BLaER1 treated with 17β-estradiol and CSF1 and Interleukin-3, amounts not matched to agents 10 nM and 100 nM (cell line): ENCODE data around the gene LGALS3.
A peak's percentile ranks its signal among the peaks of the same experiment; 100 is the strongest.

Source experiments
- H3K27ac ChIP-seq, 11 experiments: shearing (Covaris generic); formaldehyde crosslinking; 2 replicates each; pipeline ENCODE4 v1.8.1; 2022
- H3K27me3 ChIP-seq, 11 experiments: shearing (Covaris generic); formaldehyde crosslinking; 2 replicates each; pipeline ENCODE4 v1.8.1; 2022
- H3K36me3 ChIP-seq, 11 experiments: shearing (Covaris generic); formaldehyde crosslinking; 2 replicates each; pipeline ENCODE4 v1.8.1; 2022
- H3K4me1 ChIP-seq, 10 experiments: shearing (Covaris generic); formaldehyde crosslinking; 2 replicates each; pipeline ENCODE4 v1.8.1; 2022
- H3K4me2 ChIP-seq, 11 experiments: shearing (Covaris generic); formaldehyde crosslinking; 2 replicates each; pipeline ENCODE4 v1.8.1; 2022
- H3K4me3 ChIP-seq, 10 experiments: shearing (Covaris generic); formaldehyde crosslinking; 2 replicates each; pipeline ENCODE4 v1.8.1; 2022
- H3K9ac ChIP-seq, 11 experiments: shearing (Covaris generic); formaldehyde crosslinking; 2 replicates each; pipeline ENCODE4 v1.8.1; 2022
- H3K9me3 ChIP-seq, 11 experiments: shearing (Covaris generic); formaldehyde crosslinking; replicated peaks in 1 of 11; 2 replicates each; pipeline ENCODE4 v1.8.1; 2022
- H4K20me1 ChIP-seq, 11 experiments: shearing (Covaris generic); formaldehyde crosslinking; 2 replicates each; pipeline ENCODE4 v1.8.1; 2022
- Cebpa-rat ChIP-seq, 11 experiments: shearing (Covaris generic); IDR thresholded peaks; 2 replicates each; pipeline ENCODE4 v1.8.1; 2022

LGALS3 gene

GRCh38 chr14:55124774-55125386 lies 4.2 kb upstream of the LGALS3 start:
- TF ChIP-seq Cebpa-rat (IDR thresholded peaks at IDR 0.05), result no peak
- Histone ChIP-seq H3K9me3 (no peaks in the 10 kb centered on the region), H3K4me1 (peaks cover 11 to 91% (median 21%) of the 10 kb centered on the region in 10 experiments), H3K27me3 (peaks cover 17 to 42% (median 39%) of the 10 kb centered on the region in 11 experiments), H3K36me3 (no peaks in the 10 kb centered on the region), H3K4me2 (peak overlapping the region in 6 of 11 experiments; percentile 11 to 94 (median 77); a peak in 11 of 22 replicates), H3K4me3 (no peak overlapping the region), H3K27ac (peak overlapping the region in 4 of 11 experiments; percentile 46 to 78 (median 63); a peak in 8 of 22 replicates), H4K20me1 (peaks cover 0 to 13% (median 6%) of the 10 kb centered on the region in 11 experiments; a peak in 10 of 22 replicates), H3K9ac (peak overlapping the region in 1 of 11 experiments; percentile 44; a peak in 3 of 22 replicates)

- H3K4me3 ChIP-seq, result no peak overlapping the region
- peaks cover 22 to 47% (median 44%) of the 10 kb centered on the region in 11 experiments for H3K27me3 ChIP-seq
- peaks cover 0 to 5% (median 0%) of the 10 kb centered on the region in 11 experiments; a peak in 4 of 22 replicates for H3K36me3 ChIP-seq
- no peak for TF ChIP-seq Cebpa-rat (IDR thresholded peaks at IDR 0.05)
- peak overlapping the region in 6 of 11 experiments; percentile 37 to 94 (median 77); a peak in 12 of 22 replicates for H3K4me2 ChIP-seq
- H3K27ac ChIP-seq, result peak overlapping the region in 4 of 11 experiments; percentile 46 to 78 (median 63); a peak in 8 of 22 replicates
- H4K20me1 ChIP-seq, result peaks cover 0 to 17% (median 7%) of the 10 kb centered on the region in 11 experiments; a peak in 13 of 22 replicates
- peaks cover 15 to 88% (median 24%) of the 10 kb centered on the region in 10 experiments for H3K4me1 ChIP-seq
- no peaks in the 10 kb centered on the region for H3K9me3 ChIP-seq
- H3K9ac ChIP-seq, result peak overlapping the region in 1 of 11 experiments; percentile 44; a peak in 3 of 22 replicates
Measured at GRCh38 chr14:55125403-55125802, 3.6 kb upstream of the LGALS3 start.

- TF ChIP-seq Cebpa-rat (IDR thresholded peaks at IDR 0.05), result no peak
- H3K36me3 ChIP-seq, result peaks cover 0 to 11% (median 0%) of the 10 kb centered on the region in 11 experiments; a peak in 4 of 22 replicates
- H3K9me3 ChIP-seq, result no peaks in the 10 kb centered on the region
- peaks cover 0 to 17% (median 13%) of the 10 kb centered on the region in 11 experiments; a peak in 13 of 22 replicates for H4K20me1 ChIP-seq
- peaks cover 15 to 88% (median 24%) of the 10 kb centered on the region in 10 experiments for H3K4me1 ChIP-seq
- H3K9ac ChIP-seq, result no peak overlapping the region
- H3K27ac ChIP-seq, result peak overlapping the region in 4 of 11 experiments; percentile 0 to 78 (median 63); a peak in 7 of 22 replicates
- H3K27me3 ChIP-seq, result peaks cover 27 to 53% (median 50%) of the 10 kb centered on the region in 11 experiments
- H3K4me2 ChIP-seq, result peak overlapping the region in 6 of 11 experiments; percentile 37 to 94 (median 77); a peak in 11 of 22 replicates
- H3K4me3 ChIP-seq, result no peak overlapping the region
Measured at GRCh38 chr14:55126034-55126433, 3.0 kb upstream of the LGALS3 start.

GRCh38 chr14:55126932-55127459 lies 2.1 kb upstream of the LGALS3 start:
- no peak overlapping the region for H3K27ac ChIP-seq
- peaks cover 0 to 24% (median 14%) of the 10 kb centered on the region in 11 experiments; a peak in 13 of 22 replicates for H4K20me1 ChIP-seq
- H3K4me3 ChIP-seq, result no peak overlapping the region
- H3K27me3 ChIP-seq, result peaks cover 27 to 63% (median 60%) of the 10 kb centered on the region in 11 experiments
- peak overlapping the region in 3 of 11 experiments; percentile 12 to 94 (median 85); a peak in 5 of 22 replicates for H3K4me2 ChIP-seq
- H3K36me3 ChIP-seq, result peaks cover 0 to 21% (median 0%) of the 10 kb centered on the region in 11 experiments; a peak in 4 of 22 replicates
- TF ChIP-seq Cebpa-rat (IDR thresholded peaks at IDR 0.05), result no peak
- no peaks in the 10 kb centered on the region for H3K9me3 ChIP-seq
- peaks cover 15 to 88% (median 24%) of the 10 kb centered on the region in 10 experiments for H3K4me1 ChIP-seq
- H3K9ac ChIP-seq, result no peak overlapping the region

GRCh38 chr14:55127460-55127951 lies 1.5 kb upstream of the LGALS3 start:
- TF ChIP-seq Cebpa-rat (IDR thresholded peaks at IDR 0.05), result no peak
- Histone ChIP-seq H3K9me3 (no peaks in the 10 kb centered on the region), H3K27me3 (peaks cover 27 to 67% (median 62%) of the 10 kb centered on the region in 11 experiments), H3K4me2 (peak overlapping the region in 3 of 11 experiments; percentile 12 to 94 (median 85); a peak in 5 of 22 replicates), H3K9ac (no peak overlapping the region), H3K4me1 (peaks cover 15 to 88% (median 24%) of the 10 kb centered on the region in 10 experiments), H3K27ac (no peak overlapping the region), H3K36me3 (peaks cover 0 to 26% (median 0%) of the 10 kb centered on the region in 11 experiments; a peak in 4 of 22 replicates), H3K4me3 (no peak overlapping the region), H4K20me1 (peaks cover 0 to 29% (median 14%) of the 10 kb centered on the region in 11 experiments; a peak in 13 of 22 replicates)

- H3K27ac ChIP-seq, result peak overlapping the region in 4 of 11 experiments; percentile 58 to 96 (median 88); a peak in 8 of 22 replicates
- peak overlapping the region; percentile 51 to 96 (median 60) for H3K4me3 ChIP-seq
- H3K9ac ChIP-seq, result peak overlapping the region in 10 of 11 experiments; percentile 7 to 97 (median 56); a peak in 15 of 22 replicates
- no peaks in the 10 kb centered on the region for H3K9me3 ChIP-seq
- no peak for TF ChIP-seq Cebpa-rat (IDR thresholded peaks at IDR 0.05)
- H3K4me2 ChIP-seq, result peak overlapping the region; percentile 71 to 97 (median 91)
- peaks cover 27 to 69% (median 62%) of the 10 kb centered on the region in 11 experiments for H3K27me3 ChIP-seq
- peaks cover 0 to 39% (median 14%) of the 10 kb centered on the region in 11 experiments; a peak in 13 of 22 replicates for H4K20me1 ChIP-seq
- H3K36me3 ChIP-seq, result peaks cover 0 to 36% (median 0%) of the 10 kb centered on the region in 11 experiments; a peak in 5 of 22 replicates
- H3K4me1 ChIP-seq, result peaks cover 15 to 88% (median 24%) of the 10 kb centered on the region in 10 experiments
Measured at GRCh38 chr14:55128386-55129085, 516 bp upstream of the LGALS3 start.

- H3K4me3 ChIP-seq, result peak overlapping the region; percentile 51 to 96 (median 60)
- H3K9ac ChIP-seq, result peak overlapping the region; percentile 7 to 97 (median 52); a peak in 19 of 22 replicates
- TF ChIP-seq Cebpa-rat (IDR thresholded peaks at IDR 0.05), result no peak
- H3K27me3 ChIP-seq, result peaks cover 27 to 69% (median 62%) of the 10 kb centered on the region in 11 experiments
- H4K20me1 ChIP-seq, result peaks cover 0 to 50% (median 14%) of the 10 kb centered on the region in 11 experiments; a peak in 13 of 22 replicates
- peak overlapping the region; percentile 71 to 97 (median 91) for H3K4me2 ChIP-seq
- peaks cover 15 to 88% (median 24%) of the 10 kb centered on the region in 10 experiments for H3K4me1 ChIP-seq
- H3K36me3 ChIP-seq, result peaks cover 0 to 47% (median 0%) of the 10 kb centered on the region in 11 experiments; a peak in 6 of 22 replicates
- H3K27ac ChIP-seq, result peak overlapping the region in 5 of 11 experiments; percentile 1 to 96 (median 86); a peak in 8 of 22 replicates
- no peaks in the 10 kb centered on the region for H3K9me3 ChIP-seq
Measured at GRCh38 chr14:55129428-55130195, 560 bp downstream of the LGALS3 start.
